Adrenal gland (tissue), 5 donors: Measurements from ENCODE around the gene GALNT9.

ENCODE experiments used
- POLR2A ChIP-seq, 2 donors: fragments of 450-650 bp; IDR thresholded peaks; one replicate each; pipeline ENCODE4 v1.6.1; 2017; ENCODE audit warnings: antibody characterized with exemption in 2 of 2, mild to moderate bottlenecking in 2 of 2, moderate library complexity in 1 of 2
- TF ChIP-seq, protein P1 (sequence below), 6 experiments: fragments of 450-650 bp in 4 of 6; fragments of 200-600 bp in 2 of 6; sonication (generic) in 1 of 6; IDR thresholded peaks; 1 replicate in 5 of 6; 2 replicates in 1 of 6; pipeline versions ENCODE4 v1.5.1 to v1.8.0; 2016 to 2021; ENCODE audit warnings: antibody characterized with exemption in 6 of 6, mild to moderate bottlenecking in 2 of 6, moderate library complexity in 1 of 6
- donor health status: DM: no; HTN: no; CAD: no.

- TF ChIP-seq, protein P1, sequence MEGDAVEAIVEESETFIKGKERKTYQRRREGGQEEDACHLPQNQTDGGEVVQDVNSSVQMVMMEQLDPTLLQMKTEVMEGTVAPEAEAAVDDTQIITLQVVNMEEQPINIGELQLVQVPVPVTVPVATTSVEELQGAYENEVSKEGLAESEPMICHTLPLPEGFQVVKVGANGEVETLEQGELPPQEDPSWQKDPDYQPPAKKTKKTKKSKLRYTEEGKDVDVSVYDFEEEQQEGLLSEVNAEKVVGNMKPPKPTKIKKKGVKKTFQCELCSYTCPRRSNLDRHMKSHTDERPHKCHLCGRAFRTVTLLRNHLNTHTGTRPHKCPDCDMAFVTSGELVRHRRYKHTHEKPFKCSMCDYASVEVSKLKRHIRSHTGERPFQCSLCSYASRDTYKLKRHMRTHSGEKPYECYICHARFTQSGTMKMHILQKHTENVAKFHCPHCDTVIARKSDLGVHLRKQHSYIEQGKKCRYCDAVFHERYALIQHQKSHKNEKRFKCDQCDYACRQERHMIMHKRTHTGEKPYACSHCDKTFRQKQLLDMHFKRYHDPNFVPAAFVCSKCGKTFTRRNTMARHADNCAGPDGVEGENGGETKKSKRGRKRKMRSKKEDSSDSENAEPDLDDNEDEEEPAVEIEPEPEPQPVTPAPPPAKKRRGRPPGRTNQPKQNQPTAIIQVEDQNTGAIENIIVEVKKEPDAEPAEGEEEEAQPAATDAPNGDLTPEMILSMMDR (IDR thresholded peaks at IDR 0.05): no peak
- no peak for TF ChIP-seq POLR2A (IDR thresholded peaks at IDR 0.05)
Observed at GRCh38 chr12:132176920-132177551, 152.4 kb downstream of the GALNT9 start.
